B cell (primary cell): Measurements from ENCODE around the gene GATM. TPM values are rescaled to one million over a fixed set of nuclear protein-coding genes. Genes with fewer than 3 reads are reported as not detected.

ENCODE experiments used
- ATAC-seq: fragments of 200-7000 bp; cut with Tn5 transposase; one replicate; pipeline ENCODE4 v1.10.0; 2021; ENCODE audit warnings: low read depth, mild to moderate bottlenecking, moderate number of reproducible peaks, moderate library complexity
- CTCF ChIA-PET: fragments of 350-600 bp; sonication (Branson Sonifier 250); formaldehyde crosslinking; loops from one replicate; lab custom pipeline; 2021; ENCODE audit warnings: antibody characterized with exemption, inconsistent platforms; lab: Charles Lee
- POLR2A ChIA-PET: fragments of 350-600 bp; sonication (Branson Sonifier 250); formaldehyde crosslinking; loops from one replicate; lab custom pipeline; 2021; ENCODE audit warnings: antibody characterized with exemption; lab: Charles Lee
- DNase-seq: peaks from one replicate; pipeline ENCODE4 v3.0.0; 2013
- H2AFZ ChIP-seq: 2 replicates; pipeline ENCODE4 v1.6.1; 2012; ENCODE audit warnings: mild to moderate bottlenecking, low read depth, low read length; ENCODE audit not compliant: insufficient read depth, poor library complexity, severe bottlenecking
- H3K27ac ChIP-seq, 2 donors: 1 replicate in 1 of 2; 2 replicates in 1 of 2; pipeline ENCODE4 v1.5.1; 2012 to 2013; ENCODE audit warnings: low read length in 2 of 2, mild to moderate bottlenecking in 2 of 2, moderate library complexity in 1 of 2
- H3K27me3 ChIP-seq, 4 experiments: fragments of 200-600 bp in 1 of 4; sonication (generic) in 1 of 4; replicated peaks in 1 of 4; 1 replicate in 2 of 4; 2 replicates in 2 of 4; pipeline versions ENCODE4 v1.6.1 to v1.7.0; 2013 to 2016; ENCODE audit warnings: low read length in 3 of 4, mild to moderate bottlenecking in 2 of 4, mixed read lengths in 1 of 4, moderate library complexity in 1 of 4; ENCODE audit not compliant: insufficient read depth in 4 of 4, control insufficient read depth in 3 of 4; ENCODE audit errors: control extremely low read depth in 1 of 4
- H3K36me3 ChIP-seq, 2 experiments: replicated peaks in 1 of 2; 1 replicate in 1 of 2; 2 replicates in 1 of 2; pipeline versions ENCODE4 v1.6.1 to v1.7.1; 2013; ENCODE audit warnings: low read length in 1 of 2; ENCODE audit not compliant: insufficient read depth in 2 of 2, control insufficient read depth in 1 of 2; ENCODE audit errors: control extremely low read depth in 1 of 2, extremely low read depth in 1 of 2
- H3K4me1 ChIP-seq, 2 donors: fragments of 200-600 bp in 1 of 2; sonication (generic) in 1 of 2; 1 replicate in 1 of 2; 2 replicates in 1 of 2; pipeline versions ENCODE4 v1.5.1 to v1.6.1; 2013 to 2017; ENCODE audit warnings: low read length in 2 of 2; ENCODE audit not compliant: control insufficient read depth in 2 of 2, insufficient read depth in 2 of 2
- H3K4me2 ChIP-seq: replicated peaks from 2 replicates; pipeline ENCODE3; 2012; ENCODE audit warnings: mild to moderate bottlenecking, low read depth, low read length; ENCODE audit not compliant: poor library complexity, severe bottlenecking
- H3K4me3 ChIP-seq, 5 experiments: fragments of 200-600 bp in 1 of 5; sonication (generic) in 1 of 5; 1 replicate in 3 of 5; 2 replicates in 2 of 5; pipeline versions ENCODE4 v1.5.1 to v1.7.0; 2011 to 2016; ENCODE audit warnings: low read length in 4 of 5, mild to moderate bottlenecking in 4 of 5, low read depth in 2 of 5, control low read depth in 1 of 5, moderate library complexity in 1 of 5; ENCODE audit not compliant: insufficient read depth in 1 of 5; ENCODE audit errors: control extremely low read depth in 1 of 5, extremely low read depth in 1 of 5
- H3K79me2 ChIP-seq: fragments of 200-600 bp; sonication (generic); one replicate; pipeline ENCODE4 v1.6.0; 2016; ENCODE audit warnings: low read length; ENCODE audit not compliant: control insufficient read depth, insufficient read depth
- H3K9ac ChIP-seq: fragments of 200-600 bp; sonication (generic); 2 replicates; pipeline ENCODE4 v1.6.1; 2017; ENCODE audit warnings: mild to moderate bottlenecking, low read length, moderate library complexity
- H3K9me3 ChIP-seq, 3 donors: one replicate each; pipeline versions ENCODE4 v1.6.1 to v1.7.1; 2013; ENCODE audit warnings: low read length in 2 of 3; ENCODE audit not compliant: control insufficient read depth in 2 of 3, insufficient read depth in 1 of 3; ENCODE audit errors: control extremely low read depth in 1 of 3
- H4K20me1 ChIP-seq: 2 replicates; pipeline ENCODE4 v1.6.0; 2012; ENCODE audit warnings: mild to moderate bottlenecking, low read length; ENCODE audit not compliant: insufficient read depth, control insufficient read depth, poor library complexity, severe bottlenecking
- H3K27ac Mint-ChIP-seq: one replicate; pipeline ENCODE4 v1.8.0; 2021; ENCODE audit warnings: mixed read lengths
- H3K27me3 Mint-ChIP-seq: one replicate; pipeline ENCODE4 v1.8.0; 2021; ENCODE audit warnings: mixed read lengths
- H3K4me1 Mint-ChIP-seq: one replicate; pipeline ENCODE4 v1.8.0; 2021; ENCODE audit warnings: mixed read lengths
- H3K4me3 Mint-ChIP-seq: one replicate; pipeline ENCODE4 v1.8.0; 2021; ENCODE audit warnings: mixed read lengths
- H3K9me3 Mint-ChIP-seq: one replicate; pipeline ENCODE4 v1.8.0; 2022; ENCODE audit warnings: mixed read lengths; ENCODE audit not compliant: insufficient read depth
- CTCF ChIP-seq: fragments of 200-600 bp; IDR thresholded peaks from one replicate; pipeline ENCODE4 v1.8.0; 2022; ENCODE audit warnings: antibody characterized with exemption, mild to moderate bottlenecking
- EZH2 ChIP-seq: IDR thresholded peaks from 2 replicates; pipeline ENCODE4 v1.6.1; 2012; ENCODE audit warnings: borderline replicate concordance, low read depth, mild to moderate bottlenecking, moderate library complexity, low read length; ENCODE audit not compliant: insufficient read depth, poor library complexity, severe bottlenecking
- WGBS: methylation state at CpG from one replicate; pipeline ENCODE4 v1.1.5; 2013; ENCODE audit warnings: missing lambda C conversion rate; ENCODE audit not compliant: insufficient coverage; 5-methylcytosine and 5-hydroxymethylcytosine counted together
- intact Hi-C: fragments of 100-400 bp; cut with micrococcal nuclease; formaldehyde crosslinking; loops from one replicate; pipeline ENCODE4 v1.10.0; 2022
- polyA plus RNA-seq: library from polyadenylated mRNA; depleted of rRNA; stranded (reverse); fragments of >200 nt; gene quantifications from 2 replicates; pipeline ENCODE4 v1.2.3, GENCODE V29; 2012
- total RNA-seq, 2 donors: library from RNA; stranded (reverse); fragments of 120-200 nt in 1 of 2; gene quantifications; 1 replicate in 1 of 2; 2 replicates in 1 of 2; pipeline versions ENCODE4 v1.2.3 to v1.2.4, GENCODE V29; 2013 to 2022

Gene GATM
- total and polyA plus RNA-seq, 2 donors (not counting 1 experiment from before 2014, with no cell fraction given), result 9.6 to 18.2 TPM

DNA sequence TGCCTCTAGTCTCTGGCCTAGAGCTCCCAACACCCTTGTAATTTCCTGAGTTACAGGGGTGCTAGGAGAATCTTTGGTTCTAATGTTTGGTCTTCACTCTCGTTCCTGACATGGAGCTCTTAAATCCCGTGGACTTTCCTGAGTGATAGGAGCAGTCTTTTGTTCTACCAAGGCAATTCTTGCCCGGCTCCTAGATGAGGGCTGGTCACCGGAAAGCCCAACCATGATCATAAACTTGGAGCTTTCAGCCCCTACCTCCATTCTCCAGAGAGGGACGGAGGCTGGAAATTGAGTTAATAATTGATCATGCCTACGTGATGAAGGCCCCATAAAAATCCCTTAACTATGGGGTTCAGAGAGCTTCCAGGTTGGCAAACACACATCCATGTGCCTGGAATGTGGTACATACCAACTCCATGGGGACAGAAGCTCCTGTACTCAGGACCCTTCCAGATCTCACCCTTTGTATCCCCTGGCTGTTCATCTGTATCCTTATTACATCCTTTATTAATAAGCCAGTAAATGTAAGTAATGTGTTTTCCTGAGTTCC, 18.8 kb upstream of the GATM start:
- Histone ChIP-seq H3K36me3 (no peaks in the 10 kb centered on the region), H3K4me1 (peaks cover 13 to 18% of the 10 kb centered on the region in 2 donors), H3K9ac (no peak overlapping the region), H3K27ac (no peak overlapping the region), H2AFZ (no peak overlapping the region), H3K79me2 (peaks cover 11% of the 10 kb centered on the region), H3K27me3 (no peaks in the 10 kb centered on the region), H3K4me3 (no peak overlapping the region), H3K4me2 (no peak overlapping the region), H4K20me1 (no peaks in the 10 kb centered on the region), H3K9me3 (no peaks in the 10 kb centered on the region)
- intact Hi-C loops, result no loop called here
- Mint-ChIP-seq H3K27me3 (no peaks in the 10 kb centered on the region), H3K27ac (no peak overlapping the region), H3K4me1 (peaks cover 18% of the 10 kb centered on the region), H3K9me3 (no peaks in the 10 kb centered on the region), H3K4me3 (no peak overlapping the region)
- DNase-seq, result no peak
- TF ChIP-seq EZH2 (no peak), CTCF (no peak)
- ChIA-PET CTCF (interaction anchor here (1.1 to 10.4 kb wide), 9 partner anchors 18 to 279 kb away, joined by 3 to 128 read pairs (median 3); no protein-coding TSS in a partner anchor), POLR2A (interaction anchor here (0.5 to 1.2 kb wide), 3 partner anchors 59 to 196 kb away, joined by 3 to 10 read pairs (median 9); no protein-coding TSS in a partner anchor)
- ATAC-seq, result no peak
- 100% methylated on average over 2 of the region's 6 CpGs for WGBS

DNA sequence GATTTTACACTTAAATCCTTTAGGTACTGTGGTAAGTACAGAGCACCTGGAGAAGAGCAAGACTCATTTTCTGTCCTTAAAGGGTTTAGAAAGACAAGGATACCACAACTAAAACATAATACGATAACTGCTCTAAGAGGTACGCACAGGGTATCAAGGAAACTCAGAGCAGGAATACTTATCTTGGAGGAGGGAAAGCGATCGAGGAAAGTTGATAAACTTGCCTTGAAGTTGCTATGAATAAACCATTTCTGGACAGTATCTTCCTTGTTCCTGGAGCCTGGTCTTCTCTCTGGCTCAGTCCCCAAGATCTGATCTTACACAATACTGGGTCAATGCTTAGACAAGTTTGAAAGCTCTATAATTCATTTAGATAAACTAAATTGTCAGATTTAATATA, 17.6 kb upstream of the GATM start:
- ChIA-PET POLR2A (interaction anchor here (0.6 kb wide), 1 partner anchor 9 kb away, joined by 7 read pairs; no protein-coding TSS in a partner anchor), CTCF (interaction anchor here (1.6 to 10.4 kb wide), 3 partner anchors 116 to 278 kb away, joined by 3 to 128 read pairs (median 4); no protein-coding TSS in a partner anchor)
- Histone ChIP-seq H3K9me3 (no peaks in the 10 kb centered on the region), H3K4me2 (no peak overlapping the region), H3K79me2 (peaks cover 3% of the 10 kb centered on the region), H4K20me1 (no peaks in the 10 kb centered on the region), H3K27me3 (no peaks in the 10 kb centered on the region), H3K27ac (no peak overlapping the region), H3K4me3 (no peak overlapping the region), H3K9ac (no peak overlapping the region), H3K36me3 (no peaks in the 10 kb centered on the region), H3K4me1 (peaks cover 19 to 20% of the 10 kb centered on the region in 2 donors), H2AFZ (no peak overlapping the region)
- H3K27ac Mint-ChIP-seq, result no peak overlapping the region
- no peak for TF ChIP-seq EZH2
- TF ChIP-seq CTCF, result no peak
- H3K27me3 Mint-ChIP-seq, result no peaks in the 10 kb centered on the region
- H3K4me3 Mint-ChIP-seq, result no peak overlapping the region
- ATAC-seq (no peak), DNase-seq (no peak)
- peaks cover 17% of the 10 kb centered on the region for H3K4me1 Mint-ChIP-seq
- no peaks in the 10 kb centered on the region for H3K9me3 Mint-ChIP-seq
- intact Hi-C loops, result no loop called here
- WGBS, result 100% methylated on average over 3 of the region's 4 CpGs
